ENCODE measurements around the gene VPS9D1. TPM values are rescaled to one million over a fixed set of nuclear protein-coding genes. Genes with fewer than 3 reads are reported as not detected.

The VPS9D1 gene
- total and polyA plus RNA-seq, 7 donors = 3.7 to 10.3 (median 5.2) TPM

DNA sequence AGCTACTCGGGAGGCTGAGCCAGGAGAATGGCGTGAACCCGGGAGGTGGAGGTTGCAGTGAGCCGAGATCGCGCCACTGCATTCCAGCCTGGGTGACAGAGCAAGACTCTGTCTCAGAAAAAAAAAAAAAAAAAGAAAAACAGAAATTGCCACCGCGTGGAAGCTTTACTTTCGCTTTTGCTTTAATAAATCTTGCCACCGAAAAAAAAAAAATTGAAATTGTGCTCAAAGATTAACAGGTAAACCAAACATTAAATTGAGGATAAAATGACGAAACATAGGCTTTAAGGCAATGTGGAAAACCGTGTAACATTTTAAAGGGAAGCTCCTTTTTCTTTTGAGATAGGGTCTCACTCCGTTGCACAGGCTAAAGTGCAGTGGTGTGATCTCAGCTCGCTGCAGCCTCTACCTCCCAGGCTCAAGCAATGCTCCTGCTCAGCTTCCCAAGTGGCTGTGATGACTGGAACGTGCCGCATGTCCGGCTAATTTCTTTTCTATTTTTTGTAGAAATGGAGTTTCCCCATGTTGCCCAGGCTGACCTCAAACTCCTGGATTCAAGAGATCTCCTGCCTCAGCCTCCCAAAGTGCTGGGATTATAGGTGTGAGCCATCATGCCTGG is 40.7 kb upstream of the VPS9D1 start:
- ATAC-seq = no peak
- 84 to 93% (median 89%) methylated on average over 16 to 17 of the region's 17 CpGs for WGBS, 3 donors
- intact Hi-C loops (cut with DNase I) = no loop called here
- no peaks in the 10 kb centered on the region for H3K36me3 ChIP-seq (ENCODE audit: insufficient read depth in 1 of 2, low read depth in 1 of 2)
- no peak for TF ChIP-seq CTCF (IDR thresholded peaks at IDR 0.05)
- no peaks in the 10 kb centered on the region for H3K9me3 ChIP-seq
- H3K27me3 ChIP-seq (ENCODE audit: insufficient read depth in 3 of 3, low read length in 2 of 3) = no peaks in the 10 kb centered on the region
- H3K4me3 ChIP-seq = peak overlapping the region; percentile 11
- DNase-seq = no peak
- no peak overlapping the region for H3K27ac ChIP-seq
- no peaks in the 10 kb centered on the region for H3K4me1 ChIP-seq

DNA sequence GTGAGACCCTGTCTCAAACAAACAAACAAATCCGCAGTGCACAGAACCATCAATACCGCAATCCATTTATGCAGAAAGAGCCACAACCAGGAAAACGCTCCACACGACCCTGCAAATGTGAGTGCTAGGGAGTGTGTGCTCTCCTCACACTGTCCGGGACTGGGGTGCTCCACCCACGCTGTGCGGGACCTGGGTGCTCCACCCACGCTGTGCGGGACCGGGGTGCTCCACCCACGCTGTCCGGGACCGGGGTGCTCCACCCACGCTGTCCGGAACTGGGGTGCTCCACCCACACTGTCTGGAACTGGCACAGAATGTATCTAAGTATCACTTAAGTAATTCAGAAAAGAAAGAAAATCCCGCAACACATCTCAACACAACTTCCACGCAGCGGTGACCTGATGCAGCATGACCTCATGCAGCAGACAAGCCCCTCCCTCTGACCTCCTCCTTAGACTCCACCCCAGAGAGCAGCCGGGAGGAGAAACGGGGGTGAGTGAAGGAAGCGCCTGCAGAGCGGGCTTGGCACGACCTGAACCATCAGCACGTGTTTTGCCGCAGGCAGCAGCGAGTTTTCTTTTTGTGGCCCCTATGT is 39.1 kb upstream of the VPS9D1 start:
- no peaks in the 10 kb centered on the region for H3K4me1 ChIP-seq
- no peak for ATAC-seq
- H3K36me3 ChIP-seq (ENCODE audit: insufficient read depth in 1 of 2, low read depth in 1 of 2) = no peaks in the 10 kb centered on the region
- no peak overlapping the region for H3K4me3 ChIP-seq
- intact Hi-C loops (cut with DNase I) = no loop called here
- no peak for DNase-seq
- no peak for TF ChIP-seq CTCF (IDR thresholded peaks at IDR 0.05)
- WGBS, 3 donors = 80 to 82% (median 81%) methylated on average over 26 of the region's 26 CpGs
- H3K9me3 ChIP-seq = no peaks in the 10 kb centered on the region
- no peaks in the 10 kb centered on the region for H3K27me3 ChIP-seq (ENCODE audit: insufficient read depth in 3 of 3, low read length in 2 of 3)
- no peak overlapping the region for H3K27ac ChIP-seq

DNA sequence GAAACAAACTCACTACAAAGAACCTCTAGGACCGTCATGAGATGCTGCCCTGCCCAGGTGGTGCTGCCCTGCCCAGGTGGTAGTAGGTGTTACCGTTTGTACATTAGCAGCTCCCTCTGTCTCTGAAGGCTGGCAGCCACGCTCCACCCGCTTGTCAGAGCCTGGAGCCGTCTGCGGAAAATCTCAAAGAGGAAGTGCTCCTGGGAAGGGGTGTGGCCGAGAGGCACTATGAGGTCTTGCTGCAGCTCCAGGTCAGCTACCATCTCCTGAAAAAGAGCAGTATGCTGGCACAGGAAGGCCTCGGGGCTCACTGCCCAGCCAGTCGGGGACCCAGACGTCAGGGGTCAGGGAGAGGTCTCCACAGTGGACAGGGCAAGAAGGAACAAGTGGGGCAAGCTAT is 28.9 kb upstream of the VPS9D1 start:
- ATAC-seq (no peak), DNase-seq (no peak)
- Histone ChIP-seq H3K36me3 (ENCODE audit: insufficient read depth in 1 of 2, low read depth in 1 of 2) (no peaks in the 10 kb centered on the region), H3K9me3 (no peaks in the 10 kb centered on the region), H3K4me3 (no peak overlapping the region), H3K27ac (no peak overlapping the region), H3K27me3 (ENCODE audit: insufficient read depth in 3 of 3, low read length in 2 of 3) (no peaks in the 10 kb centered on the region), H3K4me1 (no peaks in the 10 kb centered on the region)
- intact Hi-C loops (cut with DNase I) = no loop called here
- 61 to 73% (median 73%) methylated on average over 10 of the region's 10 CpGs for WGBS, 3 donors
- TF ChIP-seq CTCF (IDR thresholded peaks at IDR 0.05) = no peak

DNA sequence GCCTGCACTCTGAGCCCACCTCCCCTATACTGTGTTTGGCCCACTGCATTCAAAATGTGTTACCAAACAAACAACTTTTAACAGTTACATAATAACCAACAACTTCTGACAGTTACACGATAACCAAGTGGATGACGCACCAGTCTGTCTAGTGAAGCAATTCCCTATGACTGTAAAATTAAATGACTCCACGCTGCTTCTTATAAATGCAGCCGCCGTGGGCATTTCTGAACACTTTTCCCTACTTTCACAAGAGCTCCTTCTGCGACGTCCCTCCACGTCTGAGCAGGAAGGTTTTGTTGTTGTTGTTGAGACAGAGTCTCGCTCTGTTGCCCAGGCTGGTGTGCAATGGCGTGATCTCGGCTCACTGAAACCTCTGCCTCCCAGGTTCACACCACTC is 28.2 kb upstream of the VPS9D1 start:
- Histone ChIP-seq H3K4me1 (no peaks in the 10 kb centered on the region), H3K9me3 (no peaks in the 10 kb centered on the region), H3K4me3 (no peak overlapping the region), H3K27ac (no peak overlapping the region), H3K36me3 (ENCODE audit: insufficient read depth in 1 of 2, low read depth in 1 of 2) (no peaks in the 10 kb centered on the region), H3K27me3 (ENCODE audit: insufficient read depth in 3 of 3, low read length in 2 of 3) (no peaks in the 10 kb centered on the region)
- no peak for DNase-seq
- intact Hi-C loops (cut with DNase I) = no loop called here
- ATAC-seq = no peak
- 95 to 96% (median 95%) methylated on average over 11 of the region's 11 CpGs for WGBS, 3 donors
- TF ChIP-seq CTCF (IDR thresholded peaks at IDR 0.05) = no peak

- DNase-seq (no peak), ATAC-seq (no peak)
- intact Hi-C loops (cut with DNase I) = no loop called here
- Histone ChIP-seq H3K27ac (no peak overlapping the region), H3K9me3 (no peaks in the 10 kb centered on the region), H3K36me3 (ENCODE audit: insufficient read depth in 1 of 2, low read depth in 1 of 2) (no peaks in the 10 kb centered on the region), H3K27me3 (ENCODE audit: insufficient read depth in 3 of 3, low read length in 2 of 3) (no peaks in the 10 kb centered on the region), H3K4me1 (no peaks in the 10 kb centered on the region), H3K4me3 (no peak overlapping the region)
- 95 to 97% (median 97%) methylated on average over 9 of the region's 9 CpGs for WGBS, 3 donors
- no peak for TF ChIP-seq CTCF (IDR thresholded peaks at IDR 0.05)
Observed at GRCh38 chr16:89748076-89748475, 27.4 kb upstream of the VPS9D1 start.
